Left ventricle myocardium superior (tissue), 1 donor: ENCODE data around the gene MYDGF. TPM values are rescaled to one million over a fixed set of nuclear protein-coding genes. Genes with fewer than 3 reads are reported as not detected.

ENCODE experiments used
- ATAC-seq: fragments of 200-7000 bp; cut with Tn5 transposase; one replicate; pipeline ENCODE4 v1.9.1; 2020; ENCODE audit warnings: mild to moderate bottlenecking, moderate library complexity
- DNase-seq: peaks from one replicate; pipeline ENCODE4 v3.0.0-alpha.2; 2020
- intact Hi-C: fragments of 100-400 bp; cut with micrococcal nuclease; formaldehyde crosslinking; loops from one replicate; pipeline ENCODE4 v1.11.0; 2022
- total RNA-seq: library from RNA; stranded (reverse); fragmentation: NEBNext Ultra II Directional; extraction: Animal tissue kit (Norgen Biotek cat#: 25700); gene quantifications from one replicate; pipeline ENCODE4 v1.2.1, GENCODE V29; 2021
- donor health status: DM: no; HTN: yes; CAD: no; lungs with severe emphysema.

Gene MYDGF
- total RNA-seq, 1 donor from 2014 or later = 27.0 TPM

DNA sequence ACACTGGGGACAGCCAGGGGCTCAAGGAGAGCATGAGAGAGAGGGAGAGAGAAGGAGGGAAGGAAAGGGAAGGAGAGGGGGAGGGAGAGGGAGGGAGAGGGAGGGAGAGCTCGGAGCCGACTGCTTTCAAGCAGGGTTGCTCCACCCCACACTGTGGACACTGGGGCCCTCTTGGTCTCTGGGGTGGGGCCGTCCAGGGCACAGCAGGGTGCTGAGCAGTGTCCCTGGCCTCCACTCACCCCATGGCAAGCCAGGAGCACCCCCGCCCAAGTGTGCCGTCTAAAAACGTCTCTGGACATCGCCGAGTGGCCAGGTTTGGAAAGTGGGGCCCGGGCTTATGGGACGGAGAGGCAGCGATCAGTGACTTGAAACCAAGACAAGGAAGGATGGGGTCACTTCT lies 32.6 kb upstream of the MYDGF start:
- intact Hi-C loops = no loop called here
- ATAC-seq (no peak), DNase-seq (no peak)

DNA sequence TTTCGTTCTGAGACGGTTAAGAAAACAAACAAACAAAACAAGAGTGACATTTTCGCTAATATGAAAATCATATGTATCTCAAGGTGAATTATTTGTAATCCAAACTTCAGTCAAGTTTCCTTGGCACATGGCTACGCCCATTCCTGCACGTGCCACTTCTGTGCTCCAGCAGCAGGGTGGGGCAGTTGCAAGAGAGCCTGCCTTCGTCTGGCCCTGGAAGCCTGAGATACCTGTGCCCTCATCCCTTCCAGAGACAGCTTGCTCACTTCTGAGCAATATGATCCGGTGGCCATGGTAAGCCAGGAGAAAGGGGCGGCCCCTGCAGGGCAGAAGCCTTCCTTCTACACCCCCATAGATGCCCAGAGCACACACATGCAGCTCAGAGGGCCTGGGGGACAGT lies 31.4 kb upstream of the MYDGF start:
- DNase-seq (no peak), ATAC-seq (no peak)
- intact Hi-C loops = no loop called here

DNA sequence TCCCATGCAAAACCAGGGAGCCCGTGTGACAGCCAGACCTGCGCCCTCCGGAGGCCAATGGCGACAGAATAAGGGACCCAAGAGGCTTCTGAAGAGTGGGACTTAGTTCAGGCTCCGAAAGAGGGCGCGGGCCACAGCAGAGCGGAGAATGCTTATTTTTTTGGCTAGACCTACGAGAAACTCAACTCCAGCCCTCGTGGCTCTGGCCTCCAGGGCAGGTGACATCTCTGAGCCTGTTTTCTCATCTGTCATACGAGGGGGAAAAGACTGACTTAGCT lies 30.5 kb upstream of the MYDGF start:
- no peak for ATAC-seq
- no peak for DNase-seq
- intact Hi-C loops = no loop called here

DNA sequence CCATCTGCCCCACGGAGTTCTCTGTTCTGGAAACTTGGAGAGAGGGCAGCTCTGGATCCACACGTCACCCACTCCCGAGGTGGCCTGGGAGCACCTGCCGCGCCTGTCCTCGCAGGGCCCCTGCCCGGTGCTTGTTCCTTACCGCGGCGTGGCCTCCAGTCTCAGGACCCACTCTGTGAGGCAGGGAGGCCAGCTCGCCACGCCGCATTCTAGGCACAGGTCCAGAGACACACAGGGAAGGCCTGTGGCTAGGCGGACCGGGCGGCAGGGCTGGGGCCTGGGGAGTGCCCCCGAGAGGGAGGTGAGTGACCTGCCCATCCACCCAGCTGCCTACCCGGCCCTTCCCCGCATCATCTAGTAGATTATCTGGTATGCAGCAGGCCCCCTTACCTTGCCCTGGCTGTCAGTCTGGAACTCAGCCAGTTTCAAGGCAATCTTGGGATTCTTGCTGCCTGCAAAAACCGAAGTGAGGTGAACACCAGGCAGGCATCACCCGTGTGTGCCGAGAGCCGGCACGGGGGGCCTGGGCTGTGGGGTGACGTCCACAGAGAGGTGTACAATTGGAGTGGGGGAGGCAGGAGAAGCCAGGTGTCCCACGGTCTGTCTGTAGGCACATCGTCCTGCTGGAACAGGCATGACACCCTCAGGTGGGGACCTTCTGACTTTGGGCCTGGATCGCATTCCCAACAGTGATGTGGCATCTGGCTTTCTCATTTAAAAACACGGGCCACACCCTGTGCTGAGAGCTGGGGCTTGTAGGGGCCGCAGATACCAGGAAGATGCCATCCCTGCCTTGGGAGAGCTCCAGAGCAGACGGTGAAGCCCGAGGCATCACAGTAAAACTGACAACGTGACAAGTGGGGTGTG lies 29.9 kb upstream of the MYDGF start:
- DNase-seq (no peak), ATAC-seq (no peak)
- intact Hi-C loops = no loop called here

DNA sequence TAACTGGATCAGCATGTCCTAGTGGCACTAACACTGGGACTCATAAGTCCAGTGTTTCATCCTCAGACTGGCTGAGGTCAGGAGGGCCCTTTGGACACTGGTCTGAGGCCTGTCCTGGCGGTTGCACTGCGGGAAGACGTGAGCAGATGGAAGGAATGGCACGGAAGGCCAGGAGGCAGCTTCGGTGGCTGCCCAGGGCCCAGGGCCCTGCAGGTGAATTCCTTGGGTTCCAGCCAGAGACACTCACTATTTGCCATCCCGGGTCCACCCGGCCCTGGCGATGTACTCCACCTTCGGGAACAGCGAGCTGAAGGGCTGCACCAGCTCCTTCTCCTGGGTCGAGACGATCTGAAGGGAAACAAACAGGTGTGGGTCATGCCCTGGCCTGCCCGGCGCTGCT lies 27.2 kb upstream of the MYDGF start:
- intact Hi-C loops = no loop called here
- DNase-seq (no peak), ATAC-seq (no peak)

DNA sequence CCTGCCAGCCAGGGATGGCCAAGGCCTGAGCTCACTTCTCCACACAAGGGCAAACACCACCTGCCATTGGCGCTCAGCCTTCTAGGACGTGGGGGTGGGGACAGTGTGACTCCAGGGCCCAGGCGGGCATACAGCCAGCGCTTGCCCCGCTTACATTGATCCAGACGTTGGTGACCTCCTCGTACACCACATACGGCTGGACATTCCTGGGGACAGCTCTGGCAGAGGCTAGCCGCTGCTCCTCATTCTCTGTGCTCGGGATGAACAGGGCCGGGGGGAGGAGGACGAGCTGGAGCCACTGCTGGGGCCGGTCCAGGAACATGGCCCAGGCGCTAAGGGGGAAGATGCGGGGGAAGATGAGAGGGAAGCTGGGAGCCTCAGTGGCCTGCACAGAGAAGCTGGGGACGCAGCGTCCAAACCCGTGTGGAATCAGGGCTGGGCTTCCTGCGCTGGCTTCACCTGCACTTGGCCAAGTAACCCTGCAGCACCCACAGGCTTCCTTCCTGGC lies 25.1 kb upstream of the MYDGF start:
- ATAC-seq (peak; percentile 48), DNase-seq (peak; percentile 50)
- intact Hi-C loops = no loop called here

DNA sequence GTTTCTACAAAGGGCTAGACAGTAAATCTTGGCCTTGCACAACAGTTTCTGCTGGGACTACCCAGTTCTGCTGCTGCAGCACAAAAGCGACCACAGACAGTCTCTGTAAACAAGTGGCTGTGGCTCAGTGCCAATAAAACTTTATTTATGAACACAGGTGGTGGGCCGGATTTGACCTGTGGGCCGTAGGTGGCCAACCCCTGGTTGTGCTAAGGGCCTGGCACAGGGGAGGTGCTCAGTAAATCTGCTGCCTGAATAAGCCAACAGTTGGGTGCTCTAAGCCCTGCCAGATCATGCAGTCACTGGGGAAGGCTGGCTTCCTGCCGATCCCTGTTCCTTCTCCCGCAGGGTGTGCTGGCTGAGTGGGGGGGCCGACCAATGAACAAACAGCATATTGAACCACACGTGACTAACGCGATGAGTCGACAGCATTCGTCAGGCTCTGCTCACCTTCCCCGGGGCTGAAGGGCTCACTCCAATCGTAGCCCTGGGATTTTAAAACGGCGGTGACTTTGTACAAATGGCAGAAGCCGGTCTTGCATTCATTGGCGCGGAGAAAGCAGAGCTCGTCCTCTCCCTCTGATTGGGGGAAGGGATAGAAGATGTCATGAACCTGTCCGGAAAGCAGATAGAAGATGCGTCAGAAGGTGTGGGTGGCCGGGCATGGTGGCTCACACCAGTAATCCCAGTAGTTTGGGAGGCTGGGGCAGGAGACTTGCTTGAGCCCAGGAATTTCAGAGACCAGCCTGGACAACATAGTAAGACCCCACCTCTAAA lies 24.3 kb upstream of the MYDGF start:
- ATAC-seq (peak; percentile 39), DNase-seq (peak; percentile 73)
- intact Hi-C loops = no loop called here

DNA sequence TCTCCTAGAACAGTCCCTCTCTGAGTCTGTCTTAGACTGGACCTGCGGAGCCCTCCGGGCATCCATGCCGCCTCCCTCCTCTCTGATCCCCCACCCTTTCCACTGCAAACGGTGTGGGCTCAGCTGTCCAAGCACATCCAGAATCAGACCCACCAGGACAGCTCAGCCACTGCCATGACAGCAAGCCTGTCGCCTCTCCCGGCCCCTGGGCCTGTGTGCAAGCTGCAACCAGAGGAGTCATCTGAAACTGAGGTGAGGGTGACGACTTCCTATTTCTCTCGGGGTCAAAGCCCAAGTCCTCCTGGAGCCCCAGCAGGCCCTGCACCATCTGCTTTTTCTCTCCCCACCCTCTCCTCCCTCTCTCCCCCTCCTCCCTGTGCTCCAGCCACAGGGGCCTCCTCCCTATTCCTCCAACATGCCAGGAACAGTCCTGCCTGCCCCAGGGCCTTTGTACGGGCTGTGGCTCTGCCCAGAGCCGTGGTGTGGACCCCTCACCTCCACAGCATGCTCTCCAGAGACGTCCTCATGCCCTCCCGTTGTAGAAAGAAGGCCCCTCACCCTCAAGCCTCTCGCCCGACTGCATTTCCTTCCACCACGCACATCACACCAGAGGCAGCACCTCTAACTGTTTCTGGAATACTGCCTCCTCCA lies 23.5 kb upstream of the MYDGF start:
- ATAC-seq (no peak), DNase-seq (no peak)
- intact Hi-C loops = no loop called here

DNA sequence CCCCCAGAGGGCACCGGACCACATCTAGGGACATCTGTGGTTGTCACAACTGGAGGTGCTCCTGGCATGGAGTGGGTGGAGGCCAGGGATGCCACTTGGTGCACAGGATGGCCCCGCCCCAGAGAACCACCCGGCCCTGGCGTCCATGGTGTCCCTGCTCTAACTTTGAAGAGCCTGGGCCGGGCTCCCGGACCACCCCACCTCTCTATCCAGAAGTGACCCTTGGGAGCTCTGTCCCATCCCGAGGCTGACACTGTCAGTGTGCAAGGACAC lies 22.9 kb upstream of the MYDGF start:
- no peak for DNase-seq
- intact Hi-C loops = no loop called here

DNA sequence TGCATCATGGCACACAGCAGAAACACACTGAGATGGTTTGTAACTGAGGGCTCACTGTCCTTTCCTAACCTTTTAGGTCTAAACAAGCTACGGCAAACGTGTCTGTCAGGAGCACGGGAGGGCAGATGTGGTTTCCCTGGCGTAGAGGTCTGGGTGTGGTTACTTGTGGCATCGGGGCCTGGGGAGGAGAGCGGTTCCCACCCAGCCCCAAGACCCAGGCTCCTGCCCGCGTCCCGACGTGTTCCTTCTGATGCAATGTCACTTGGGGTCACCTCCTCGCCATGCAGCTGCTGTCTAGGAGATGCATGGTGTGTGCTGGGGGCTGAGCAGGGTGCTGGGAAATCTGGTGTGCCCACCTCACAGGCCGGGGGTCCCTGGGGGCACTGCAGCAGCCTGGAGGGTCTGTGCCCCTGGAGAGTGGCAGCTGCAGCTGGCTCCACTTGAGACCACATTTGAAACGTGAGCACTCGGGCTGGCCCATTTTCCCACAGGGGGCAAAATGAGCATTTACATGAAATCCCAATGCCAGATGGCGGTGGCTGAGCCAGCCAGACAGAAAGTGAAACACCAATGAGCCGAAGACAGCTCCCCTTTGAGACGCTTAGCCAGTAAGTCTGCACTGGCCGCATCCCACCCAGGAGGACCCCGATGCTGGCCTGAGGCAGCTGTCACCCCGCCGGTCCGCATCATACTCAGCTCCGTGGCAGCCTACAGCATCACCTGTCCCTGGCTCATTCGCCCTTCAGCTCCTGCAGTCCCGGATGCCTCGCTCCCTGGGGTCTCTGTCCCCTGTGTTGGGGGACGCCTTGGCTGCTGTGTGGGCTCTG lies 22.3 kb upstream of the MYDGF start:
- DNase-seq (no peak), ATAC-seq (no peak)
- intact Hi-C loops = no loop called here

More for the DNA sequence above, 22.9 kb upstream of the MYDGF start:
- ATAC-seq = no peak

DNA sequence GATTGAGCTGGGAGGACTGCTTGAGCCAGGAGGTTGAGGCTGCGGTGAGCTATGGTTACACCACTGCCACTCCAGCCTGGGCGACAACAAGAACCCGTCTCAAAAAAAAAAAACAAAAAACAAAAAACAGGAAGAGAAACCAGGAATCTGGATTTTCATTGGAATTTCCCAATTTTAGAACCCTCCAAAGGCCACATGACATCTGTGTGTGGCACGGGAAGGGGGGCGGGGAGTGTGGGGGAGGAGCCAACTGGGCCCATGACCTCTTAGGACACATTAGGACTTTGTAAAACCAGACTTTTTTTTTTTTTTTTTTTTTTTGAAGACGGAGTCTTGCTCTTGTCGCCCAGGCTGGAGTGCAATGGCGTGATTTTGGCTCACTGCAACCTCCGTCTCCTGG lies 21.2 kb upstream of the MYDGF start:
- no peak for DNase-seq
- intact Hi-C loops = no loop called here
- ATAC-seq = no peak

DNA sequence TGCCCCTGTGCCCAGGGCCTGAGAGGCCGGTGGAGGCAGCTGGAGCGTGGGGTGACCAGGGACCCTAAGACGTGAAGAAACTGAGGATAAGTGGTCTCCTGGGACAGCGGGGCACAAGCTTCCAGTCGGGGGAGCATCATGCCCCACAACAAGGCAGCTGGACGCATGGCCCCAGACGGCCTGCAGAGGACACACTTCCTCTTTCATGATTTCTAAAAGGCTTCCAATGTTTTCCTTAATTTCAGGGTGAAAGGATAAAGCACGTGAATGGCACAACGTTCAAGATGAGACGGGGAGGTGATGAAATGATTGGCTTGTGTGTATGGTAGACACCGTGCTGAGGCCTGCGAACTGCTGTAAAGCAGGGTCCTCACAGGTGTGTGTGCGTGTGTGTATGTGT lies 20.2 kb upstream of the MYDGF start:
- DNase-seq (no peak), ATAC-seq (no peak)
- intact Hi-C loops = no loop called here

DNA sequence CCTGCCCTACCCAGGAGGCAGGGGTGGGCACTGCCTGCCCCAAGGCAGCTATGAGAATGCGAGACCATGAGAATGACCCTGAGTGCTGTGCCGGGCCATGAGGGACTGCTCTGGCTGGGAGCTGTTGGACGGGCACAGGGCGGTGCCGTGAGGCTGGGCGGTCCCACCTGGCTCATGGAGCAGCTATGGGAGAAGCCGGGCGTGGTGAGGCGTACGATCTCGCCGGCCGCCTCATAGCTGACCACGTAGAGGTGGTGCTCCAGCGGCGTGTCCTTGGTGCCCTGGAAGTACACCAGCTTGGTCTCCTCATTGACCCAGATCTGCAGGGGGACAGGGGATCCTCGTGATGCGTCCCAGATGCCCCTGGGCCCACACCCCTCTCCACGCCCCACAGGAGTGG lies 19.3 kb upstream of the MYDGF start:
- intact Hi-C loops = no loop called here
- ATAC-seq = no peak
- DNase-seq = no peak

DNA sequence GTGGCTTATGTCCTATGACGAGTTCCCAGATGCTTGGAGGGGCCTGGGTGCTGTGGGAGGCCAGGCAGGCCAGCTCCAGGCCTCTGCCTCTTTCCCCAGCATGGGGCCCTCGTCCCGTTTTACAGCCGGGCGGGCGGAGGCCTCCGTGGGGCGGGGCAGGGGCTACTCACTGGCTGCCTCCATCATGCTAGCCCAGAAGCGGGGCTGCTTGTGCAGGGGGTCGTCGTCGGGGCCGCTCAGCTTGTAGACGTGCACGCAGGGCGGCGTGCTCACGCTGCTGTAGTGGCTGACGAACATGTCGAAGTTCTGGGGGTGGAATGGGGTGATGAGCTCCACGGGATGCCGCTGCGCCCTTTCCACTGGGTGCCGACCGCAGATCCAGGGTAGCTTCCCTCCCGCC lies 18.4 kb upstream of the MYDGF start:
- ATAC-seq (no peak), DNase-seq (no peak)

DNA sequence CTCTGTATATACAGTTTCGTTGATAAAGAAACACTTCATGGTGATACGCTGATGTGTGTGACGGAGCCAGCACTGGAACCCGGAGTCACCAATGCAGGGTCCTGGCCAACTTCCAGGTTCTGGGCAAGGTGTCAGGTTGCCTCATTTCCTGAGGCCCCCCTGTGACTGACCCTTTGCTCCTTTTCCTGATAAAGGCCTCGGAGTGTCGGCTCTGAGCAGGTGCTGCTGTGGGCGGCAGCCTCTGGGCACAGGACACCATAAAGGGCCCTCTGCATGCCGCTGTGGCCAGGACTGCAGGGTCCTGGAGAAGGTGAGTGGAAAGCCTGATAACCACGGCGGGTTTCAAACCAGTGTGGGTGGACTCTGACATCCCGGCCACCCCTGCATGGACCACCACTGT lies 17.3 kb upstream of the MYDGF start:
- intact Hi-C loops = no loop called here
- DNase-seq = peak; percentile 52
- ATAC-seq = peak; percentile 49

More for the DNA sequence above, 18.4 kb upstream of the MYDGF start:
- intact Hi-C loops = no loop called here

DNA sequence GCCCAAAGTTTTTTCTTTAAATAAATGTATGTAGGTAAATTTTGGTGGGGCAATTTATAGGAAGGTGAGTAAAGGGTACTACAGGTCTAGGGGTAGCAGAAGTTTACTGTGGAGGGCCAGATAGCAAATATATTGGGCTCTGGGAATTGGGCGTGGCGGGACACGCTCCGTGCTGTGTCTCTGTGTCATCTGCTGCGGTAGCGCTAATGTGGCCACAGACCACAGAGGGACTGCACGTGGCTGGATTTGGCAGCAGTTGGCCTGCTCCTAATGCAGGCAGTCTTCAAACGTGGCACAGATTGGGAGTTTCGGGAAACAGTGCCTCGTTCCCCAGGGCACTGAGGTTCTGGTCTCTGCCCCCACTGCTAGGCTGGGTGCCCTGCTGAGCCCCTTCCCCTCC lies 16.6 kb upstream of the MYDGF start:
- intact Hi-C loops = no loop called here
- ATAC-seq (no peak), DNase-seq (no peak)

DNA sequence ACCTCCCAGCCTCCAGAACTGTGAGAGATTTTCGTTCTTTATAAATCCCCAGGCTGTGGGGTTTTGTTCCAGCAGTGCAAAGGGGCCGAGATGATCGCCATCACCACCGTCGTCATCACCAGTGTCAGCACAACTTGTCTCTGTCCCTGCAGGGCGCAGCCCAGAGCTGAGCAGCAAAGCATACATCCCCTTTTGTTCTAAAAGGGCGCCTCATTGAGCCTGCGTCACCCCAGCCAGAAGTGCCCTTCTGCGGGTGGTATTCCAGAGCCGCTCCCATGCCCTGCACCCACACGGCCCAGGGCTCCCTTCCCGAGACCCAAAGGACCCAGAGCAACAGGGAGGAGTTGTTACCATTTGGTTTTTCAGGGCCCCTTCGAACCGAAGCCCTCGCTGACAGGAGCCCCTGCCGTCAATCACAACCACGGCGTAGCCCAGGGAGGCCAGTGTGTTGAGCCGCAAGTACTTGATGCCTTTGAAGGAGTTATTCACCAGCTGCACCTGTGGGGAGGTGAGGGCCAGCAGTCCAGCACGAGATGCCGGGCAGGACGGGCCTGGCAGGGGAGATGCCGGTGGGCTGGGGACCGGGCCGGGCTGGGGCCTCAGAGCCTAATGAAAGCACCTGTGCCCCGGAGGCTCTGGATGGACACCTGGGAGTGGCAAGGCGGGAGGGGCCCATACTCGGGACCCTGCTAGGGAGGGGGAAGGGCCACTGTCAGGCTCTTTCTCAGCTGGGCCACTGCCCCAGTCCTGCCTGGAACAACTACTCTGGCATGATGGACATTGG lies 14.4 kb upstream of the MYDGF start:
- no peak for DNase-seq
- no peak for ATAC-seq
- intact Hi-C loops = no loop called here

DNA sequence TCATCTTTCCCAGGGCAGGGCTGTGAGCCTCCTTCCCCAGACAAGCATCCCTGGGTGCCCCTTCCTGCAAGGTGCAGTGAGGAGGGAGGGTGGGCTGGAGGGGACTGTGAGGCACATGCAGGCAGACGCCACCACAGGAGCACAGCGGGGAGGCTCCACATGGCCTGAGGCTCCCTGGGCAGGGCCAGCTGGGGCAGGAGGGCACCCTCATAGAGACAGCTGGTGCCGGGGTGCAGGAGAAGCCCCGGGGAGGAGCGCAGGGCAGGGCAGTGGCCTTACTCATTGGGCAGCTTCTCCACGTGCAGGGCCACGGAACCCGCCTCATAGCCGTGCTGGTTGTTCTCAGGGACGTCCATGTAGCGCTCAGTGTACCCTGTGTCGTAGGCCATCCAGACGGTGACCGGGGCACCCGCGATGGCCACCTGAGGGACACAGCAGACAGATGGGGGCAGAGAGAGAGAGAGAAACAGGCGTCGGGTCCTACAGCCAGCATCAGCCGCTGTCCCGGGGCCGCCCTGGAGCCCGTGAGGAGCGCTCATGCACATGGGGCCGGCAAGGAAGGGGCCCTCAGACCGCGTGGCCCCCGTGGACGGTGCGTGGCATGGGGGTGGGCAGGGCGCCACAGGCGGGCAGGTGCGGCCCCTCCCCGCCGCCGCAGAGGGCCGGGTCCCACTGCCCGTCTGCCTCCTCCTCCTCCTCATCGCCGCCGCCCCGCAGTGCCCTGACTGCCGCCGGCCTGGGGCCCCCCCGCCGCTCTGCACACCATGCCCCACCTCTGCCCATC lies 12.5 kb upstream of the MYDGF start:
- ATAC-seq (no peak), DNase-seq (no peak)
- intact Hi-C loops = no loop called here
